GM23338 (cell line): ENCODE measurements around the gene IMPA2. TPM values are rescaled to one million over a fixed set of nuclear protein-coding genes. Genes with fewer than 3 reads are reported as not detected.
A peak's percentile ranks its signal among the peaks of the same experiment; 100 is the strongest.

Source experiments
- ATAC-seq: fragments of 200-7000 bp; cut with Tn5 transposase; 3 replicates; pipeline ENCODE4 v1.9.1; 2020
- DNase-seq: peaks from one replicate; pipeline ENCODE4 v3.0.0-alpha.2; 2015; ENCODE audit warnings: low spot score
- H2AFZ ChIP-seq: fragments of 200-600 bp; sonication (generic); 2 replicates; pipeline ENCODE4 v1.8.0; 2016; ENCODE audit warnings: antibody characterized with exemption, mild to moderate bottlenecking, moderate library complexity
- H3F3A ChIP-seq: fragments of 200-600 bp; sonication (generic); replicated peaks from 2 replicates; pipeline ENCODE4 v1.8.0; 2017; ENCODE audit warnings: antibody characterized with exemption, mixed run types, low read depth
- H3K27ac ChIP-seq: fragments of 200-600 bp; sonication (generic); 2 replicates; pipeline ENCODE4 v1.6.1; 2016; ENCODE audit warnings: low read depth
- H3K27me3 ChIP-seq: fragments of 200-600 bp; sonication (generic); 2 replicates; pipeline ENCODE4 v1.8.0; 2016; ENCODE audit warnings: mild to moderate bottlenecking, mixed run types, moderate library complexity; ENCODE audit not compliant: insufficient read depth
- H3K36me3 ChIP-seq: fragments of 200-600 bp; sonication (generic); 2 replicates; pipeline ENCODE4 v1.8.0; 2016; ENCODE audit warnings: mild to moderate bottlenecking; ENCODE audit not compliant: insufficient read depth
- H3K4me1 ChIP-seq: fragments of 200-600 bp; sonication (generic); 2 replicates; pipeline ENCODE4 v1.8.0; 2016; ENCODE audit warnings: mild to moderate bottlenecking, moderate library complexity; ENCODE audit not compliant: insufficient read depth
- H3K4me2 ChIP-seq: fragments of 200-600 bp; sonication (generic); 2 replicates; pipeline ENCODE4 v1.7.1; 2017; ENCODE audit warnings: mixed run types
- H3K4me3 ChIP-seq: fragments of 200-600 bp; sonication (generic); 2 replicates; pipeline ENCODE4 v1.6.1; 2016; ENCODE audit warnings: mixed run types
- H3K79me2 ChIP-seq: fragments of 200-600 bp; sonication (generic); replicated peaks from 2 replicates; pipeline ENCODE4 v1.8.0; 2017; ENCODE audit warnings: mild to moderate bottlenecking; ENCODE audit not compliant: insufficient read depth
- H3K9me2 ChIP-seq: fragments of 200-600 bp; sonication (generic); 2 replicates; pipeline ENCODE4 v1.8.0; 2017; ENCODE audit not compliant: insufficient read depth
- H4K20me1 ChIP-seq: fragments of 200-600 bp; sonication (generic); replicated peaks from 2 replicates; pipeline ENCODE4 v1.8.0; 2017; ENCODE audit warnings: mild to moderate bottlenecking; ENCODE audit not compliant: insufficient read depth
- H3K27ac Mint-ChIP-seq: 2 replicates; pipeline ENCODE4 v1.8.0; 2020; ENCODE audit warnings: inconsistent platforms, mild to moderate bottlenecking, moderate library complexity, mixed read lengths
- H3K27me3 Mint-ChIP-seq: 3 replicates; pipeline ENCODE4 v1.8.0; 2022; ENCODE audit warnings: low read depth, mild to moderate bottlenecking, moderate library complexity, mixed read lengths, inconsistent platforms; ENCODE audit not compliant: insufficient read depth, poor library complexity
- H3K36me3 Mint-ChIP-seq: 3 replicates; pipeline ENCODE4 v1.8.0; 2021; ENCODE audit warnings: low read depth, mild to moderate bottlenecking, inconsistent platforms, moderate library complexity, mixed read lengths
- H3K4me1 Mint-ChIP-seq: 3 replicates; pipeline ENCODE4 v1.8.0; 2020; ENCODE audit warnings: mild to moderate bottlenecking, inconsistent platforms, mixed read lengths
- H3K4me3 Mint-ChIP-seq: 3 replicates; pipeline ENCODE4 v1.8.0; 2021; ENCODE audit warnings: moderate library complexity, mild to moderate bottlenecking, inconsistent platforms, mixed read lengths
- H3K9me3 Mint-ChIP-seq: 3 replicates; pipeline ENCODE4 v1.8.0; 2020; ENCODE audit warnings: moderate library complexity, mild to moderate bottlenecking, inconsistent platforms, mixed read lengths
- CTCF ChIP-seq, 2 experiments: fragments of 200-600 bp in 1 of 2; sonication (generic) in 1 of 2; conservative IDR thresholded peaks; 2 replicates each; pipeline versions ENCODE4 v1.5.1 to v1.6.1; 2016 to 2017; ENCODE audit warnings: antibody characterized with exemption in 2 of 2, low read depth in 2 of 2, mild to moderate bottlenecking in 2 of 2, moderate library complexity in 1 of 2
- ETS1 ChIP-seq: IDR thresholded peaks from 2 replicates; pipeline ENCODE4 v1.6.1; 2016; ENCODE audit warnings: antibody characterized with exemption
- EZH2phosphoT487 ChIP-seq: fragments of 200-600 bp; sonication (generic); IDR thresholded peaks from one replicate; pipeline ENCODE4 v1.8.1; 2018; ENCODE audit warnings: antibody characterized with exemption; ENCODE audit not compliant: unreplicated experiment
- POLR2AphosphoS5 ChIP-seq: IDR thresholded peaks from 2 replicates; pipeline ENCODE4 v1.6.1; 2016; ENCODE audit warnings: antibody characterized with exemption, low read depth
- REST ChIP-seq: IDR thresholded peaks from one replicate; pipeline ENCODE4 v1.6.1; 2018; ENCODE audit warnings: antibody characterized with exemption; ENCODE audit not compliant: unreplicated experiment
- ZNF114 ChIP-seq: fragments of 250-450 bp; sonication (Bioruptor Pico); IDR thresholded peaks from 2 replicates; pipeline ENCODE4 v1.5.0; 2020; ENCODE audit warnings: mild to moderate bottlenecking, moderate library complexity
- ZNF462 ChIP-seq: fragments of 250-450 bp; sonication (Bioruptor Pico); IDR thresholded peaks from 2 replicates; pipeline ENCODE4 v1.5.0; 2020; ENCODE audit warnings: mild to moderate bottlenecking, moderate library complexity
- polyA plus RNA-seq: library from polyadenylated mRNA; unstranded; fragments of >200 nt; fragmentation: Nextera tagmentation; extraction: Ambion mirVana; gene quantifications from 2 replicates; pipeline ENCODE4 v1.2.1, GENCODE V29; 2016
- total RNA-seq: library from RNA; depleted of rRNA; stranded (reverse); fragments of >200 nt; shearing (Covaris generic); gene quantifications from 2 replicates; pipeline ENCODE4 v1.2.3, GENCODE V29; 2014

The IMPA2 gene
- total and polyA plus RNA-seq, 2 experiments from 2014 or later = 50.4 to 122 TPM

GRCh38 chr18:12074736-12075135 lies 93.4 kb downstream of the IMPA2 start (continued):
- TF ChIP-seq REST = no peak

GRCh38 chr18:12076424-12077140 lies 95.3 kb downstream of the IMPA2 start:
- DNase-seq (peak; percentile 73), ATAC-seq (peak; percentile 96)
- Histone ChIP-seq H3K4me2 (peak overlapping the region; percentile 78), H2AFZ (peak overlapping the region; percentile 95), H4K20me1 (no peaks in the 10 kb centered on the region), H3F3A (0 out of 2 replicates have a peak, but pooled peaks cover 6% of the 10 kb centered on the region), H3K36me3 (no peaks in the 10 kb centered on the region), H3K27ac (no peak overlapping the region), H3K4me3 (peak overlapping the region; percentile 53), H3K27me3 (peaks cover 14% of the 10 kb centered on the region; the same call in 1 of the 2 replicates), H3K9me2 (no peaks in the 10 kb centered on the region), H3K4me1 (0 out of 2 replicates have a peak, but pooled peaks cover 4% of the 10 kb centered on the region), H3K79me2 (no peaks in the 10 kb centered on the region)
- H3K4me3 Mint-ChIP-seq = peak overlapping the region; percentile 64
- no peaks in the 10 kb centered on the region for H3K9me3 Mint-ChIP-seq
- H3K27ac Mint-ChIP-seq = no peak overlapping the region
- peaks cover 7% of the 10 kb centered on the region for H3K27me3 Mint-ChIP-seq
- H3K36me3 Mint-ChIP-seq = no peaks in the 10 kb centered on the region
- no peaks in the 10 kb centered on the region for H3K4me1 Mint-ChIP-seq
- TF ChIP-seq POLR2AphosphoS5 = no peak
- TF ChIP-seq ZNF462 (CRISPR knock-in tag) = no peak
- no peak for TF ChIP-seq CTCF (conservative IDR thresholded peaks at IDR 0.05; ENCODE audit: low read depth in 2 of 2)
- TF ChIP-seq ZNF114 = no peak
- TF ChIP-seq ETS1 = no peak
- TF ChIP-seq EZH2phosphoT487 = no peak
